MCF 10A (cell line): Measurements from ENCODE around the gene REEP6. TPM values are rescaled to one million over a fixed set of nuclear protein-coding genes. Genes with fewer than 3 reads are reported as not detected.

Source experiments
- BruUV-seq: library from RNA; stranded (reverse); fragments of 400-500 nt; replicated peaks from 2 replicates; lab custom pipeline; 2021; lab: Mats Ljungman, UMichigan
- CTCF ChIA-PET: fragments of 300-600 bp; sonication (Branson Sonifier 250); formaldehyde crosslinking; extraction: SDS; loops from one replicate; lab custom pipeline; 2021; ENCODE audit warnings: antibody characterized with exemption, inconsistent platforms; lab: Yijun Ruan, JAX
- POLR2A ChIA-PET: fragments of 300-600, 350-650 bp; sonication (Branson Sonifier 250); formaldehyde crosslinking; extraction: SDS; loops from one replicate; lab custom pipeline; 2020; ENCODE audit warnings: antibody characterized with exemption, inconsistent platforms; lab: Yijun Ruan, JAX
- DNase-seq: peaks from one replicate; pipeline ENCODE4 v3.0.0-alpha.2; 2018; ENCODE audit not compliant: unreplicated experiment
- H3K27ac Mint-ChIP-seq: one replicate; pipeline ENCODE4 v1.8.0; 2022; ENCODE audit warnings: mild to moderate bottlenecking, low read depth, mixed read lengths; ENCODE audit not compliant: unreplicated experiment
- H3K27me3 Mint-ChIP-seq: one replicate; pipeline ENCODE4 v1.8.0; 2022; ENCODE audit warnings: mixed read lengths; ENCODE audit not compliant: insufficient read depth, unreplicated experiment
- H3K36me3 Mint-ChIP-seq: one replicate; pipeline ENCODE4 v1.8.0; 2022; ENCODE audit warnings: mild to moderate bottlenecking, moderate library complexity, mixed read lengths; ENCODE audit not compliant: insufficient read depth, unreplicated experiment
- H3K4me1 Mint-ChIP-seq: one replicate; pipeline ENCODE4 v1.8.0; 2022; ENCODE audit warnings: mixed read lengths; ENCODE audit not compliant: insufficient read depth, unreplicated experiment
- H3K4me3 Mint-ChIP-seq: one replicate; pipeline ENCODE4 v1.8.0; 2022; ENCODE audit warnings: mild to moderate bottlenecking, moderate library complexity, mixed read lengths; ENCODE audit not compliant: unreplicated experiment
- H3K9me3 Mint-ChIP-seq: one replicate; pipeline ENCODE4 v1.8.0; 2022; ENCODE audit warnings: mixed read lengths; ENCODE audit not compliant: unreplicated experiment
- intact Hi-C: fragments of 100-400 bp; cut with micrococcal nuclease; formaldehyde crosslinking; loops from 2 replicates; pipeline ENCODE4 v1.14.1; 2022
- total RNA-seq: library from RNA; stranded (reverse); gene quantifications from 2 replicates; pipeline ENCODE4 v1.2.3, GENCODE V29; 2022
- TF ChIP-seq, protein P1 (sequence below): fragments of 200-600 bp; IDR thresholded peaks from one replicate; pipeline ENCODE4 v1.8.0; 2022; ENCODE audit warnings: antibody characterized with exemption, mild to moderate bottlenecking; ENCODE audit not compliant: unreplicated experiment

REEP6 gene
- total RNA-seq, 1 experiment from 2014 or later, result 3.8 TPM

DNA sequence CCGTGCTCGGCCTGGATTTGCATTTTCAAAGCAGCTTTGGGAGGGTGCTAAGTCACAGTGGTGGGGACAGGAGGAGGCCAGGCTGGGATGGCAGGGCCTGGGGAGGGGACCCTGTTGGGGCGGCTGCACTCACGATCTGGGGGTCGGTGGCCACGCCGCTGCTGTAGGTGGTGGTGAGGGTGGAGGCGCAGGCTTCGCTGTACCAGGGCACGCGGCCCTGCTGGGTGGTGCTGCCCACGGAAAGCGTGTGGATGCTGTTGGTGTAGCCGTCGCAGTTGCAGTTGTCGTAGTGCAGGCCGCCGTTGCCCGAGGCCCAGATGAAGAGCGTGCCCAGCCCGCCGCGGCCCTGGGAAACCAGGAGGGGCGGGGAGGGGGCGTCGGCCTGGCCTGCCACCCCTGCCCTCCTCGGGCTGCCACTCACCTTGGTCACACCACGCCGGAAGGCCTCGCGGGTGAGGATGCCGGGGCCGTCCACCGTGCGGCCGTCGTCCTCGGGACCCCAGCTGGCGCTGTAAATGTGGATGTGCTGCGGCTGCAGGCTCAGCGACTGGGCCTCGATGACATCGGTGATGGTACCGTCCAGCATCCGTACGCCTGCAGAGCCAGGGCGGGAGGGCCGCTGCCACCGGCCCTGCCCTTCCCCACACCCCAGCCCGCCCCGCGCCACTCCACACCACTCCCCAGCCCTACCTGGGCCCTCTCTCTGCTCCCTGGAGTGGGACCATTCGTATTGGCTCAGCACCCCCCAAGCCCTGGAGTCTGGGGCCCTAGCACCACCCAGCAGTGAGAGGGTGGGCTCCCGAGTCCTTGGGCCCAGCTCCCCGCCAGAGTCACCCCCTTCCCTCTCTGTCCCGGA lies 4.0 kb upstream of the REEP6 start:
- BruUV-seq, result no TSS peak
- intact Hi-C loops, result no loop called here
- POLR2A ChIA-PET, result no interaction called here
- Mint-ChIP-seq H3K9me3 (no peaks in the 10 kb centered on the region), H3K27me3 (no peaks in the 10 kb centered on the region), H3K27ac (no peak overlapping the region), H3K36me3 (no peaks in the 10 kb centered on the region), H3K4me3 (no peak overlapping the region), H3K4me1 (peaks cover 4% of the 10 kb centered on the region)
- TF ChIP-seq, protein P1, sequence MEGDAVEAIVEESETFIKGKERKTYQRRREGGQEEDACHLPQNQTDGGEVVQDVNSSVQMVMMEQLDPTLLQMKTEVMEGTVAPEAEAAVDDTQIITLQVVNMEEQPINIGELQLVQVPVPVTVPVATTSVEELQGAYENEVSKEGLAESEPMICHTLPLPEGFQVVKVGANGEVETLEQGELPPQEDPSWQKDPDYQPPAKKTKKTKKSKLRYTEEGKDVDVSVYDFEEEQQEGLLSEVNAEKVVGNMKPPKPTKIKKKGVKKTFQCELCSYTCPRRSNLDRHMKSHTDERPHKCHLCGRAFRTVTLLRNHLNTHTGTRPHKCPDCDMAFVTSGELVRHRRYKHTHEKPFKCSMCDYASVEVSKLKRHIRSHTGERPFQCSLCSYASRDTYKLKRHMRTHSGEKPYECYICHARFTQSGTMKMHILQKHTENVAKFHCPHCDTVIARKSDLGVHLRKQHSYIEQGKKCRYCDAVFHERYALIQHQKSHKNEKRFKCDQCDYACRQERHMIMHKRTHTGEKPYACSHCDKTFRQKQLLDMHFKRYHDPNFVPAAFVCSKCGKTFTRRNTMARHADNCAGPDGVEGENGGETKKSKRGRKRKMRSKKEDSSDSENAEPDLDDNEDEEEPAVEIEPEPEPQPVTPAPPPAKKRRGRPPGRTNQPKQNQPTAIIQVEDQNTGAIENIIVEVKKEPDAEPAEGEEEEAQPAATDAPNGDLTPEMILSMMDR, result no peak
- DNase-seq, result no peak
- CTCF ChIA-PET, result no interaction called here

DNA sequence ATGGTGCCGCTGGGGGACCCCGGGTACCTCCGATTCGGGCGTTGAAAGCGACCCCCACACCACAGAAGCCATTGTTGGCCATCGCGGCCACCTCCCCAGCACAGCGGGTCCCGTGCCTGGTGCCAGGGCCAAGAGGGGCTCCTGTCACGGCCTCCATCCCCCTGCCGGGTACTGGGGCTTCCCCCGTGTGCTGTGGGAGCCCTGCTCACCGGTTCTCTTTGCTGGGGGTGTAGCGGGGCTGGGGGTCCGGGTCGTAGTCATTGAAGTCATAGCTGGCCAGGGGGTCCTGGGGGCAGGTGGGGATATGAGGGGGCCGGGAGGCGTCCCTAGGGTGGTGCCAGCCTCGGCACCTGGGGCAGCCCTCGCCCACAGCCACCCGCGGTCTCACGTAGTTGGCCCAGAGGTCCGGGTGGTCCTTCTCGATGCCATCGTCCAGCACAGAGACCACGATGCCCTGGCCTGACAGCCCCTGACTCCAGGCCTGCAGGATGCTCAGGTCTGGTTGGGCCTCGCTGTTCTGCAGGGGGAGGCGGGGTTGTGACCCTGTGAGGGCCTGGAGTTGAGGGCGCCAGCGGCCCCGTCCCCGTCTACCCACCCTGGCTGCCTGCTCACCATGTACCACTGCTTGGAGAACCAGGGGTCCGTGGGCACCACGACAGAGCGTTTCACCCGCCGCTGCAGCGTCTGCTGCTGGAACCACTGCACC lies 3.3 kb upstream of the REEP6 start:
- Mint-ChIP-seq H3K36me3 (no peaks in the 10 kb centered on the region), H3K27me3 (no peaks in the 10 kb centered on the region), H3K27ac (no peak overlapping the region), H3K9me3 (no peaks in the 10 kb centered on the region), H3K4me1 (peaks cover 7% of the 10 kb centered on the region), H3K4me3 (no peak overlapping the region)
- DNase-seq, result no peak
- POLR2A ChIA-PET, result no interaction called here
- intact Hi-C loops, result no loop called here
- CTCF ChIA-PET, result no interaction called here
- TF ChIP-seq, protein P1, result no peak
- BruUV-seq, result no TSS peak

DNA sequence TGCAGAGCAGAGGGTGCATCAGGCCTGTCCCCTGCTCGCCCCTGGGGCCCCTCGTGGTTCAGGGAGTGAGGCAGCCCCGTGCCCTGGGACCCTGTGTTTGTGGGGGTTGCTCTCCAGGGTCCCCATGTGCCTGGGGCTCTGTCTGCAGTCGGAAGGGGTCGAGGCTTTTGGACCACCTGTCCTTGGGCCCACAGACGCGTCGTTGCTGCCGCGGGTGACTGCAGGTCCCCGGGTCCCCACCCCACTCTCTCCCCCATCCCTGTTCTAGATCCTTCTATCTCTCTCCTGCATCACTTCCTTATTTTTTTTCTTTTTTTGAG lies 2.7 kb upstream of the REEP6 start:
- no peak for DNase-seq
- intact Hi-C loops, result no loop called here
- H3K27me3 Mint-ChIP-seq, result no peaks in the 10 kb centered on the region
- H3K9me3 Mint-ChIP-seq, result no peaks in the 10 kb centered on the region
- ChIA-PET CTCF (interaction anchor here (0.7 kb wide), 1 partner anchor 13 kb away, joined by 3 read pairs; no protein-coding TSS in a partner anchor), POLR2A (no interaction called here)
- H3K36me3 Mint-ChIP-seq, result no peaks in the 10 kb centered on the region
- TF ChIP-seq, protein P1, result no peak
- H3K27ac Mint-ChIP-seq, result no peak overlapping the region
- no TSS peak for BruUV-seq
- no peak overlapping the region for H3K4me3 Mint-ChIP-seq
- H3K4me1 Mint-ChIP-seq, result peaks cover 7% of the 10 kb centered on the region

DNA sequence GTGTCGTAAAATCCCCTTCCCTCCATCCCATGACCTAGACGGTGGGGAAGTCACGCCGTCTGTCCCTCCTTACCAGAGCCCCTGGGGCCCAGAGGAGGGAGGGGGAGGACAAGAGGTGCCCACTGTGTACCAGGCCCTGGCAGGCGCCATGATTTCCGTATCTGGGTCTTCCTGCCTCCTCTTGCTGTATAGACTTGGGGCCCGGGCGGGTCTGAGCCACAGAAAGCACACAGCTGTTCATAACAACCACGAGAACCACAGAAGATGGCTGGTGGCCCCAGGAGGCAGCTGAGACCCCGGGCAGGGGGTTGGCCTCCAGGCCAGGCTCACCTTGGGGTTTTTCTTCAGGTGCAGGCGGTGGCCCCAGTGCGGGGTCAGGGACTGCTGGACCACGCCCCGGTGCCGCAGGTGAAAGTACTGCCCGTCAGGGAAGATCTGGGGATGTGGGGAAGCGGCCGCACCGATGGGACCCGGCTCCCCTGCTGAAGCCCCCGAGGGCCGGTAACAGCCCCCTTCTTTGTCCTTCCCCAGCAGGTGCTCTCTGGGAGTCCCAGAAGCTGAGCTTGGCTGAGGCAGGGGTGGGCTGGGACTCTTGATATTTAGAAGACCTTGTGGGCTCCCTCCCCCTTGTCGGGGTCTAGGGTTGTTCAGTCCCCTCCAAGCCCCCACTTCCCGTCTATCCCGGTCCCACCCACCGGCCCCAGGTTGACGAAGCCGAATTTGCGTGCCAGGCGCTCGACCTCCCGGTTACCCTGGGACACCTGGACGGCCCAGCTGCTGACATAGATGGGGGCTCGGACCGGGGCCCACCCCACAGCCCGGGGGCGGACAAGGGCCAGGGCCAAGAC lies 1.3 kb upstream of the REEP6 start:
- DNase-seq, result no peak
- intact Hi-C loops, result no loop called here
- no peak overlapping the region for H3K27ac Mint-ChIP-seq
- peaks cover 7% of the 10 kb centered on the region for H3K4me1 Mint-ChIP-seq
- CTCF ChIA-PET, result no interaction called here
- no peaks in the 10 kb centered on the region for H3K9me3 Mint-ChIP-seq
- H3K4me3 Mint-ChIP-seq, result peak overlapping the region; percentile 79
- no peaks in the 10 kb centered on the region for H3K27me3 Mint-ChIP-seq
- TF ChIP-seq, protein P1, result no peak
- BruUV-seq, result no TSS peak
- H3K36me3 Mint-ChIP-seq, result no peaks in the 10 kb centered on the region
- POLR2A ChIA-PET, result no interaction called here
